GM18951 (cell line): ENCODE measurements around the gene DNASE1L3.
"Not testable (repeated sequence)": the region's sequence is repeated elsewhere in the genome, so short reads cannot be mapped to it uniquely, and the experiment has no call there.

Source experiments
- POLR2A ChIP-seq: IDR thresholded peaks from 4 replicates; pipeline ENCODE4 v1.6.1; 2011; ENCODE audit warnings: mild to moderate bottlenecking; ENCODE audit not compliant: insufficient read length, insufficient read depth; ENCODE audit errors: extremely low read depth
- in situ Hi-C: fragments of 300-500 bp; cut with MboI; formaldehyde crosslinking; loops from one replicate; pipeline ENCODE4 v1.12.0; 2022; ENCODE audit warnings: low sequenced_read_pairs, mixed read lengths, inconsistent platforms; ENCODE audit not compliant: unreplicated experiment

DNASE1L3 gene

DNA sequence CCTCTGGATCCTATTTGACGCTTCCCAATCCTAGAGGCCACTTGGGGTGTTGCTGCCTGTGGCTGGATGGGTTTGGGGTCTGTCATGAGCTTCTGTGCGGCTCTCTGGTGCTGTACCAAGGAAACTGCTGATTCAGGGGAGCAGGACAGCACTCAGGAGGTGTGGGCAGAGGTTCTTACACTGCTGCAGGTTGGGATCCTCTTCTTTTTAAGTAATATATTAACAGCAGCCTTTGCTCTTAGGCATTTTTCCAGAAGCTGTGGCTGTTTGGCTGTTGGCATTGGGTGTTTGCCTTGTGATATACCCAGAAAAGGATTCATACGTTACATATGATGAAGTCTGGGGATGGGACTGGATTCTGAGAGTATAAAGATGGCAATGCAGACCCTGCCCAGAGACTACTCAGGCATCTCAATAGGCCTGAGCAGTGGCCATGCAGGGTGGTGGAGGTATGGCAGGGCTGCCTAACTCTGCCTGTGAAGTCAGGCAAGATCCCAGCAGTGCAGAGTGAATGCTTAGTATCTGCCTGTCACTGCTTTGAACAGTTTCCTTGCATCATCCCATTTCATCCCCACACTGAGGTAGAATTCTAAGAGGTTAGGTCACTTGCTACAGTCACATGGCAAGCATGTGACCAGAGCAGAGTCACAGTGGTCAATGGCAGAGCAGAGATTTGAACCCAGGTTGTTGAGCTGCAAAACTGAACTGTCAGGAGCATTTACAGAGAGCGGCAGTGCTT is 30.7 kb upstream of the DNASE1L3 start:
- in situ Hi-C loops: no loop called here
- no peak for TF ChIP-seq POLR2A

DNA sequence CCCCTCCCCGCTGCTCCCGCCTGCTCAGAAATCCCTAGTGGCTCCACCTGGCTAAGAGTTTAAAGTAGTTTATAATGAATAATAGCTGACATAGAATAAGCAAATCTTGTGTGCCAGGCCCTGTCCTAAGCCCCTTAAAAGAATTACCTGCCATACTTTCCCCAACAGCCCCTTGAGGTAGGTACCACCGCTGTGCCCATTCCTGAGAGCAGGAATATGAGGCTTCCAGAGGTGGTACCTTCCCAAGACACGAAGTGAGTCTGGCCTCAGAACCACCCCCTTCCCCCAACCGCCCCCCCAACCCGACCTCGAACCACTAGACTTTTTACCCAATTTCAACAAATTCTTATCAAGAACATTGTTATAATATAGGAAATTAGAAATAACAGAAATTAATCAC is 28.1 kb upstream of the DNASE1L3 start:
- no peak for TF ChIP-seq POLR2A
- in situ Hi-C loops: no loop called here

- in situ Hi-C loops: no loop called here
These were observed 27.3 kb upstream of the DNASE1L3 start for GRCh38 chr3:58237941-58238681.

GRCh38 chr3:58237238-58237940 is 26.6 kb upstream of the DNASE1L3 start, which contains the start of gene ABHD6:
Gene ABHD6 (plus strand): TSS chr3:58237792. CDS start chr3:58256587, 18,795 bp downstream.
- TF ChIP-seq POLR2A: peak; percentile 51
- in situ Hi-C loops: no loop called here

More at GRCh38 chr3:58237941-58238681, 27.3 kb upstream of the DNASE1L3 start:
- peak; percentile 4 for TF ChIP-seq POLR2A

GRCh38 chr3:58236527-58237237 is 25.9 kb upstream of the DNASE1L3 start:
- no peak for TF ChIP-seq POLR2A
- in situ Hi-C loops: no loop called here

DNA sequence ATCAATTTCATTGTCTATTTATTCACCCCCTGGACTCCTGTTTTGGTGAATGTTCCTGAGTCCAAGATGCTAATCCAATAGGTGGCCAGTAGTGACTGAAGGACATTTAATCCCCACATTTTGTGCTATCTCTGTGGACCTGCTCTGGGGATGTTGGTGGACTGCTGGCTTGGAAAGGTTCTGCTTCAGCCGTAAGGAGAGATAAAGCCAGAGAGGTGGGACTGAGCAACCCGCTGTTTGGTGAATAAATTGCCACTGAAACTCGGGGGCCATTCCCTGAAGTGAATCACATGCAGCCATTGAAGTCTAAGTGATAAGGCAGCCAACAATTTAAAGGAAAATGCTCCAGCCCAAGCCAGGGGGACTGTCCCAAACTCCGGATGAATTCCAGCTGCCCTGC is 25.2 kb upstream of the DNASE1L3 start:
- in situ Hi-C loops: no loop called here
- no peak for TF ChIP-seq POLR2A

- TF ChIP-seq POLR2A: no peak
- in situ Hi-C loops: no loop called here
These were observed 23.8 kb upstream of the DNASE1L3 start for GRCh38 chr3:58234516-58234931.

GRCh38 chr3:58231666-58232065 is 20.9 kb upstream of the DNASE1L3 start:
- in situ Hi-C loops: no loop called here

GRCh38 chr3:58230876-58231552 is 20.2 kb upstream of the DNASE1L3 start:
- TF ChIP-seq POLR2A: no peak
- in situ Hi-C loops: no loop called here

More at GRCh38 chr3:58231666-58232065, 20.9 kb upstream of the DNASE1L3 start:
- TF ChIP-seq POLR2A: no peak

DNA sequence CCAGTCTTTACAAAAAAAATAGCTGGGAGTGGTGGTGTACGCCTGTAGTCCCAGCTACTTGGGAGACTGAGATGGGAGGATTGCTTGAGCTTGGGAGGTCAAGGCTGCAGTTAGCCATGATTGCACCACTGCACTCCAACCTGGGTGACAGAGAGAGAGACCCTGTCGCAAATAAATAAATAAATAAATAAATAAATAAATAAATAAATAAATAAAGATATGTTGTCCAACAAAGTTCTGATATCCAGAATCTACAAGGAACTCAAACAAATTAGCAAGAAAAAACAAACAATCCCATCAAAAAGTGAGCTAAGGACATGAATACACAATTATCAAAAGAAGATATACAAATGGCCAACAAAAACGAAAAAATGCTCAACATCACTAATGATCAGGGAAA is 17.2 kb upstream of the DNASE1L3 start:
- in situ Hi-C loops: not testable (repeated sequence)

DNA sequence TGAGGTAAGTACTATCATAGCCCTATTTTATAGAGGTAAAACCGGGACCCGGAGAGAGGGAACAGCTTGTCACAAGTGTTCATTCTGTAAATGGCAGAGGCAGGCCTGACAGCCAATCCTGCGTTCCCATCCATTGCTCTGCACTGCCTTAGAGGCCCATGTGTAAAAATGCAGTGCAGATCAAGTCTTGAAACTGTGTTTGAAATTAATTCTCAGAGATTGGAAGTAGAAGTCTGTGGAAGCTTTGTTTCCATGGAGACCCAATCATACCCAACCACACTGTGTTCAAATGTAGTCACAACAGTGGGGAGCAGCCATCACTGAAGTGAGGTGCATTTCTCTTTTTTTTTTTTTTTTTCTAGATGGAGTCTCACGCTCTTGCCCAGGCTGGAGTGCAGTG is 13.1 kb upstream of the DNASE1L3 start:
- in situ Hi-C loops: no loop called here
- no peak for TF ChIP-seq POLR2A

DNA sequence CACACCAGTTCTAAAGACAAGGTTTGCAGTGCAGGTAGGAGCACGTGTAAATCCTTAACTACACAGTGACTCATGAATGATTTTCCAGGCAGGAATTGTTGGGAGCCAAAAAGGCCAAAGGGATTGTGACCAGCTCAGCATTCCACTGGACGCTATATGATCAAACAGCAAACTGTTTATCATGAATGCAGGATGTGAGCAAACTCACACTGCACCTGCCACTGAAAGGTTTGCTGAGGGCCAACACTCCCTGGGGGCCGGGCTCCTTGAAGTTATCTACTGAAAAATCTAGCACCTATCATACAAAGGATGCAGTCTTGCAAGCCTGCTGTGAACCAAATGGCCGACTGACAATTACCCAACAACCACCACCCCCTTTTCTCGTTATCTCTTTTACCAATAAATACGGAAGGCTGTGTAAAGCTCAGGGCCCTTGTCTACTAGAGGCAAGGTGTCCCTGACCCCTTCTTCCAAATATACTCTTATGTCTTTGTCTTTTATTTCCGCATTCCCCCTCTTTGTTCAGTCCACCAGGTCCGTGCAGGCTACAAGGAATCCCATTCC is 11.5 kb upstream of the DNASE1L3 start:
- no peak for TF ChIP-seq POLR2A
- in situ Hi-C loops: no loop called here
